ENCODE results near the gene CNOT1.

GRCh38 chr16:58670177-58670576 lies 40.6 kb upstream of the CNOT1 start:
- TF ChIP-seq GATA3 (IDR thresholded peaks at IDR 0.05; ENCODE audit: low read depth, low read length) (no peak), GATA2 (IDR thresholded peaks at IDR 0.05; ENCODE audit: low read depth, low read length) (no peak)
